GM19463 (cell line): ENCODE measurements around the gene ACP2.
A peak's percentile ranks its signal among the peaks of the same experiment; 100 is the strongest.

ENCODE experiments used
- ATAC-seq: cut with Tn5 transposase; IDR thresholded peaks from one replicate; pipeline ENCODE4 v1.9.1; 2021; ENCODE audit warnings: mild to moderate bottlenecking, moderate library complexity; ENCODE audit not compliant: unreplicated experiment

ACP2 gene

GRCh38 chr11:47269002-47269828, 20.6 kb upstream of the ACP2 start:
- peak; percentile 46 for ATAC-seq

- no peak for ATAC-seq
Observed at GRCh38 chr11:47268448-47269001, 19.9 kb upstream of the ACP2 start.

GRCh38 chr11:47267876-47268275, 19.3 kb upstream of the ACP2 start:
- ATAC-seq: no peak

- no peak for ATAC-seq
Observed at GRCh38 chr11:47264521-47264920, 15.9 kb upstream of the ACP2 start.

GRCh38 chr11:47264119-47264518, 15.5 kb upstream of the ACP2 start:
- ATAC-seq: no peak

GRCh38 chr11:47261291-47261800, 12.7 kb upstream of the ACP2 start:
- ATAC-seq: no peak

- no peak for ATAC-seq
Observed at GRCh38 chr11:47260366-47260765, 11.8 kb upstream of the ACP2 start.

- ATAC-seq: peak; percentile 48
Observed at GRCh38 chr11:47259232-47259977, 10.8 kb upstream of the ACP2 start.

- ATAC-seq: no peak
Observed at GRCh38 chr11:47258317-47258902, 9.8 kb upstream of the ACP2 start.

GRCh38 chr11:47257517-47258316, 9.1 kb upstream of the ACP2 start, which contains the start of gene NR1H3:
Gene NR1H3 (plus strand): TSS chr11:47257996. CDS start chr11:47259217, 1,221 bp downstream.
- no peak for ATAC-seq

- ATAC-seq: no peak
Observed at GRCh38 chr11:47257177-47257516, 8.5 kb upstream of the ACP2 start.

- ATAC-seq: no peak
Observed at GRCh38 chr11:47256374-47256773, 7.8 kb upstream of the ACP2 start.

GRCh38 chr11:47254386-47254785, 5.8 kb upstream of the ACP2 start:
- no peak for ATAC-seq

GRCh38 chr11:47253660-47254059, 5.0 kb upstream of the ACP2 start:
- ATAC-seq: no peak

- no peak for ATAC-seq
Observed at GRCh38 chr11:47251751-47252150, 3.1 kb upstream of the ACP2 start.

GRCh38 chr11:47249378-47249715, 733 bp upstream of the ACP2 start:
- no peak for ATAC-seq

GRCh38 chr11:47248304-47248663, 330 bp downstream of the ACP2 start:
- peak; percentile 23 for ATAC-seq

GRCh38 chr11:47247502-47247901, 1.1 kb downstream of the ACP2 start:
- ATAC-seq: no peak

GRCh38 chr11:47245611-47246357, 2.8 kb downstream of the ACP2 start:
- ATAC-seq: no peak
